Measurements from ENCODE around the gene TMEM87A.

- TF ChIP-seq CTCF (conservative IDR thresholded peaks at IDR 0.05 in 1 of 2, IDR thresholded peaks at IDR 0.05 in 1 of 2; ENCODE audit: low read depth in 1 of 2, low read length in 2 of 2) (no peak), EZH2 (IDR thresholded peaks at IDR 0.05; ENCODE audit: low read length, missing control alignments) (no peak)
Measured at GRCh38 chr15:42233107-42233506, 40.1 kb downstream of the TMEM87A start.
